Erythroblast (primary cell): ENCODE measurements around the gene HNRNPC.

ENCODE experiments used
- GATA1 ChIP-seq: IDR thresholded peaks from 2 replicates; pipeline ENCODE4 v1.6.1; 2011; ENCODE audit warnings: low read depth, mild to moderate bottlenecking, control low read depth, low read length, moderate library complexity
- POLR2A ChIP-seq: IDR thresholded peaks from 2 replicates; pipeline ENCODE4 v1.6.1; 2011; ENCODE audit warnings: mild to moderate bottlenecking, low read length

DNA sequence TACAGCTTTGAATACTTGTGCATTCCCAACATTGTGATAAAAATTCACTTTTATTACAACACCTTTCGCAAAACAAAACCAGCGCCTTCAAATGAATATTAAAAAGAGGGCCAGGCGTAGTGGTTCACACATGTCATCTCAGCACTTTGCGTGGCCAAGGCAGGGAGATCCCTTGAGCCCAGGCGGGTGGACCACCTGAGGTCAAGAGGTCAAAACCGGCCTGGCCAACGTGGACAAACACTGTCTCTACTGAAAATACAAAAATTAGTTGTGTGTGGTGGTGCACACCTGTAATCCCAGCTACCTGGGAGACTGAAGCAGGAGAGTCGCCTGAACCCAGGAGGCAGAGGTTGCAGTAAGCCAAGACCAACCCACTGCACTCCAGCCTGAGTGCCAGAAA, 42.8 kb downstream of the HNRNPC start:
- TF ChIP-seq POLR2A (no peak), GATA1 (no peak)
